CD4-positive, alpha-beta T cell (primary cell): ENCODE data around the gene PROCA1. TPM values are rescaled to one million over a fixed set of nuclear protein-coding genes. Genes with fewer than 3 reads are reported as not detected.
"Not testable (repeated sequence)": the region's sequence is repeated elsewhere in the genome, so short reads cannot be mapped to it uniquely, and the experiment has no call there.

Experiments
- ATAC-seq: fragments of 200-7000 bp; cut with Tn5 transposase; one replicate; pipeline ENCODE4 v1.10.0; 2022; ENCODE audit warnings: mild to moderate bottlenecking; ENCODE audit not compliant: poor library complexity
- CTCF ChIA-PET: fragments of 350-600 bp; sonication (Branson Sonifier 250); formaldehyde crosslinking; loops from one replicate; lab custom pipeline; 2021; ENCODE audit warnings: antibody characterized with exemption, inconsistent platforms; lab: Charles Lee
- POLR2A ChIA-PET: fragments of 350-600 bp; sonication (Branson Sonifier 250); formaldehyde crosslinking; loops from one replicate; lab custom pipeline; 2021; ENCODE audit warnings: antibody characterized with exemption, inconsistent platforms; lab: Charles Lee
- DNase-seq, 14 experiments: peaks; one replicate each; pipeline ENCODE4 v3.0.0-alpha.2; 2013 to 2020; ENCODE audit warnings: mixed read lengths in 2 of 14
- H3K27ac ChIP-seq, 2 donors: one replicate each; pipeline versions ENCODE4 v1.5.1 to v1.7.0; 2013; ENCODE audit warnings: low read length in 2 of 2, low read depth in 1 of 2, mild to moderate bottlenecking in 1 of 2
- H3K27me3 ChIP-seq, 2 experiments: 1 replicate in 1 of 2; 2 replicates in 1 of 2; pipeline versions ENCODE4 v1.6.1 to v1.7.0; 2013; ENCODE audit warnings: low read length in 2 of 2, control low read depth in 1 of 2, mild to moderate bottlenecking in 1 of 2, moderate library complexity in 1 of 2; ENCODE audit not compliant: insufficient read depth in 2 of 2, control insufficient read depth in 1 of 2
- H3K36me3 ChIP-seq: one replicate; pipeline ENCODE4 v1.6.1; 2013; ENCODE audit warnings: low read length, control low read depth; ENCODE audit not compliant: insufficient read depth
- H3K4me1 ChIP-seq: one replicate; pipeline ENCODE4 v1.6.1; 2013; ENCODE audit warnings: low read length, control low read depth; ENCODE audit not compliant: insufficient read depth
- H3K4me3 ChIP-seq: one replicate; pipeline ENCODE4 v1.5.1; 2013; ENCODE audit warnings: mild to moderate bottlenecking, low read length, moderate library complexity
- H3K9me3 ChIP-seq, 2 experiments: 1 replicate in 1 of 2; 2 replicates in 1 of 2; pipeline versions ENCODE4 v1.6.1 to v1.7.0; 2013; ENCODE audit warnings: low read length in 2 of 2, mild to moderate bottlenecking in 2 of 2, control low read depth in 1 of 2, moderate library complexity in 1 of 2; ENCODE audit not compliant: control insufficient read depth in 1 of 2, insufficient read depth in 1 of 2
- H3K27ac Mint-ChIP-seq: one replicate; pipeline ENCODE4 v1.8.0; 2020; ENCODE audit warnings: mixed read lengths
- H3K27me3 Mint-ChIP-seq: one replicate; pipeline ENCODE4 v1.8.0; 2021; ENCODE audit warnings: mixed read lengths
- H3K36me3 Mint-ChIP-seq: one replicate; pipeline ENCODE4 v1.8.0; 2021; ENCODE audit warnings: low read depth, mixed read lengths
- H3K4me1 Mint-ChIP-seq: one replicate; pipeline ENCODE4 v1.8.0; 2021; ENCODE audit warnings: low read depth, mixed read lengths
- H3K4me3 Mint-ChIP-seq: one replicate; pipeline ENCODE4 v1.8.0; 2020; ENCODE audit warnings: mild to moderate bottlenecking, mixed read lengths
- H3K9me3 Mint-ChIP-seq: one replicate; pipeline ENCODE4 v1.8.0; 2020; ENCODE audit warnings: mixed read lengths
- intact Hi-C, 2 experiments: fragments of 100-400 bp; cut with DNase I in 1 of 2; cut with micrococcal nuclease in 1 of 2; formaldehyde crosslinking; loops; one replicate each; pipeline versions ENCODE4 v1.15.1 to v1.9.0; 2023 to 2025; cut with DNase I, micrococcal nuclease
- total RNA-seq, 174 experiments: library from RNA in 2 of 174; stranded (reverse) in 2 of 174; gene quantifications; one replicate each; pipeline ENCODE4 v1.2.3 and lab custom pipeline; 2021 to 2026
- TF ChIP-seq, protein P1 (sequence below): fragments of 200-600 bp; IDR thresholded peaks from one replicate; pipeline ENCODE4 v1.8.0; 2022; ENCODE audit warnings: antibody characterized with exemption, mild to moderate bottlenecking

PROCA1 gene
- total RNA-seq, 2 experiments from 2014 or later, result 3.5 to 4.1 TPM

DNA sequence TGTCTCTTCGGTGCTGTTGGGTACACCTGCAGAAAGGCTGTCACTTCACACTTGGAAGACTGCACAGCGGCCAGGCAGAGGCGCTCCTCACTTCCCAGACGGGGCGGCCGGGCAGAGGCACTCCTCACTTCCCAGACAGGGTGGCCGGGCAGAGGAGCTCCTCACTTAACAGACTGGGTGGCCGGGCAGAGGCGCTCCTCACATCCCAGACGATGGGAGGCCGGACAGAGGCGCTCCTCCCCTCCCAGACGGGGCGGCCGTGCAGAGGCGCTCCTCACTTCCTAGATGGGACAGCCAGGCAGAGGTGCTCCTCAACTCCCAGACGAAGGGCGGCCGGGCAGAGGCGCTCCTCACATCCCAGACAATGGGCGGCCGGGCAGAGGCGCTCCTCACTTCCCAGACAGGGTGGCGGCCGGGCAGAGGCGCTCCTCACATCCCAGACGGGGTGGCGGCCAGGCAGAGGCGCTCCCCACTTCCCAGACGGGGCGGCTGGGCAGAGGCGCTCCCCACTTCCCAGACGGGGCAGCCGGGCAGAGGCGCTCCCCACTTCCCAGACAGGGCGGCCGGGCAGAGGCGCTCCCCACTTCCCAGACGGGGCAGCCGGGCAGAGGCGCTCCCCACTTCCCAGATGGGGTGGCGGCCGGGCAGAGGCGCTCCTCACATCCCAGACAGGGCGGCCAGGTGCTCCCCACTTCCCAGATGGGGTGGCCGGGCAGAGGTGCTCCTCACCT lies 52.8 kb downstream of the PROCA1 start:
- ATAC-seq, H3K27me3 ChIP-seq, H3K9me3 ChIP-seq, H3K4me3 Mint-ChIP-seq, DNase-seq, H3K27ac Mint-ChIP-seq, intact Hi-C loops, H3K27ac ChIP-seq, H3K4me3 ChIP-seq, POLR2A ChIA-PET, H3K9me3 Mint-ChIP-seq, H3K27me3 Mint-ChIP-seq: not testable (repeated sequence)
- CTCF ChIA-PET, result interaction anchor here (4.0 kb wide), 1 partner anchor 12 kb away, joined by 13 read pairs; no protein-coding TSS in a partner anchor
- H3K4me1 Mint-ChIP-seq, result peaks cover 52% of the 10 kb centered on the region
- H3K36me3 Mint-ChIP-seq, result peaks cover 63% of the 10 kb centered on the region
- Histone ChIP-seq H3K4me1 (peaks cover 26% of the 10 kb centered on the region), H3K36me3 (peaks cover 25% of the 10 kb centered on the region)

DNA sequence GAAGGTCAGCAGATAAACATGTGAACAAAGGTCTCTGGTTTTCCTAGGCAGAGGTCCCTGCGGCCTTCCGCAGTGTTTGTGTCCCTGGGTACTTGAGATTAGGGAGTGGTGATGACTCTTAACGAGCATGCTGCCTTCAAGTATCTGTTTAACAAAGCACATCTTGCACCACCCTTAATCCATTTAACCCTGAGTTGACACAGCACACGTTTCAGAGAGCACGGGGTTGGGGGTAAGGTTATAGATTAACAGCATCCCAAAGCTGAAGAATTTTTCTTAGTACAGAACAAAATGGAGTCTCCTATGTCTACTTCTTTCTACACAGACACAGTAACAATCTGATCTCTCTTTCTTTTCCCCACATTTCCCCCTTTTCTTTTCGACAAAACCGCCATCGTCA lies 53.3 kb downstream of the PROCA1 start:
- H3K27ac Mint-ChIP-seq, H3K4me3 Mint-ChIP-seq, H3K9me3 ChIP-seq, H3K4me3 ChIP-seq, H3K9me3 Mint-ChIP-seq, POLR2A ChIA-PET, H3K27me3 ChIP-seq, DNase-seq, intact Hi-C loops, H3K27ac ChIP-seq, H3K27me3 Mint-ChIP-seq, ATAC-seq: not testable (repeated sequence)
- Histone ChIP-seq H3K36me3 (peaks cover 25% of the 10 kb centered on the region), H3K4me1 (peaks cover 21% of the 10 kb centered on the region)
- CTCF ChIA-PET, result interaction anchor here (4.0 kb wide), 1 partner anchor 11 kb away, joined by 13 read pairs; no protein-coding TSS in a partner anchor
- Mint-ChIP-seq H3K4me1 (peaks cover 46% of the 10 kb centered on the region), H3K36me3 (peaks cover 66% of the 10 kb centered on the region)

- Mint-ChIP-seq H3K4me1 (peaks cover 46% of the 10 kb centered on the region), H3K9me3 (no peaks in the 10 kb centered on the region), H3K4me3 (peak overlapping the region; percentile 27), H3K27me3 (no peaks in the 10 kb centered on the region), H3K27ac (no peak overlapping the region), H3K36me3 (peaks cover 66% of the 10 kb centered on the region)
- peaks cover 17% of the 10 kb centered on the region for H3K4me1 ChIP-seq
- DNase-seq, result no peak
- ChIA-PET CTCF (interaction anchor here (4.0 kb wide), 1 partner anchor 11 kb away, joined by 13 read pairs; no protein-coding TSS in a partner anchor), POLR2A (no interaction called here)
- H3K27me3 ChIP-seq, result no peaks in the 10 kb centered on the region
- no peak overlapping the region for H3K27ac ChIP-seq
- no peak for ATAC-seq
- TF ChIP-seq, protein P1, sequence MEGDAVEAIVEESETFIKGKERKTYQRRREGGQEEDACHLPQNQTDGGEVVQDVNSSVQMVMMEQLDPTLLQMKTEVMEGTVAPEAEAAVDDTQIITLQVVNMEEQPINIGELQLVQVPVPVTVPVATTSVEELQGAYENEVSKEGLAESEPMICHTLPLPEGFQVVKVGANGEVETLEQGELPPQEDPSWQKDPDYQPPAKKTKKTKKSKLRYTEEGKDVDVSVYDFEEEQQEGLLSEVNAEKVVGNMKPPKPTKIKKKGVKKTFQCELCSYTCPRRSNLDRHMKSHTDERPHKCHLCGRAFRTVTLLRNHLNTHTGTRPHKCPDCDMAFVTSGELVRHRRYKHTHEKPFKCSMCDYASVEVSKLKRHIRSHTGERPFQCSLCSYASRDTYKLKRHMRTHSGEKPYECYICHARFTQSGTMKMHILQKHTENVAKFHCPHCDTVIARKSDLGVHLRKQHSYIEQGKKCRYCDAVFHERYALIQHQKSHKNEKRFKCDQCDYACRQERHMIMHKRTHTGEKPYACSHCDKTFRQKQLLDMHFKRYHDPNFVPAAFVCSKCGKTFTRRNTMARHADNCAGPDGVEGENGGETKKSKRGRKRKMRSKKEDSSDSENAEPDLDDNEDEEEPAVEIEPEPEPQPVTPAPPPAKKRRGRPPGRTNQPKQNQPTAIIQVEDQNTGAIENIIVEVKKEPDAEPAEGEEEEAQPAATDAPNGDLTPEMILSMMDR, result no peak
- no peak overlapping the region for H3K4me3 ChIP-seq
- intact Hi-C loops, result no loop called here
- H3K9me3 ChIP-seq, result no peaks in the 10 kb centered on the region
- H3K36me3 ChIP-seq, result peaks cover 31% of the 10 kb centered on the region
Observed at GRCh38 chr17:28657756-28658155, 53.9 kb downstream of the PROCA1 start.

DNA sequence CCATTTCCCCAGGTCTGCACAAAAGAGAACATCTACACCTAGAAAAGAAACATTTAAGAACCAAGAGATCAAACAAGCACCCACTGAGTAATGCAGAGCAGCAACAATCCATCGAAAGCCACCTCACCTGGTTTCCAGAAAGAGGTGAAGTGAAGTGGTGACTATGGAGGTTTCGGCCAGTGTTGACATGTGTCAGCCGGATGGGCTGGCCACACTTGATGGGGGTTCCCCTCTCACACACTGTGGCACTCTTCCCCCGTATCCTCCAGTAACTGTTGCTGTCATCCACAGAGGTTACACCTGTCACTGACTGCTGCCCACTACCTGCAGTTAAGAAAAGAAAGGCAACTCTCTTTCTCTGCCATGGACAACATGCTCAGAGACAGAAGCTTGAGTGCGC lies 56.5 kb downstream of the PROCA1 start:
- TF ChIP-seq, protein P1, result no peak
- H3K36me3 Mint-ChIP-seq, result peaks cover 58% of the 10 kb centered on the region
- POLR2A ChIA-PET, result interaction anchor here (0.8 kb wide), 1 partner anchor 8 kb away, joined by 4 read pairs; no protein-coding TSS in a partner anchor
- H3K4me3 Mint-ChIP-seq, result no peak overlapping the region
- DNase-seq, result no peak
- Histone ChIP-seq H3K4me1 (peaks cover 3% of the 10 kb centered on the region), H3K9me3 (no peaks in the 10 kb centered on the region), H3K27me3 (no peaks in the 10 kb centered on the region), H3K27ac (no peak overlapping the region), H3K36me3 (peaks cover 47% of the 10 kb centered on the region), H3K4me3 (no peak overlapping the region)
- ATAC-seq, result no peak
- H3K27ac Mint-ChIP-seq, result no peak overlapping the region
- peaks cover 20% of the 10 kb centered on the region for H3K4me1 Mint-ChIP-seq
- CTCF ChIA-PET, result interaction anchor here (4.0 kb wide), 1 partner anchor 8 kb away, joined by 13 read pairs; no protein-coding TSS in a partner anchor
- intact Hi-C loops, result no loop called here
- no peaks in the 10 kb centered on the region for H3K9me3 Mint-ChIP-seq
- H3K27me3 Mint-ChIP-seq, result no peaks in the 10 kb centered on the region

Other genes with a start within 250 kb of the PROCA1 start
- gene SLC13A2, start 238.2 kb downstream of the PROCA1 start, total RNA-seq, result not detected
- gene FOXN1, start 205.5 kb downstream of the PROCA1 start, total RNA-seq, result not detected
- 10 to 100 TPM; 77.1 to 83.9 TPM for gene UNC119, start 159.3 kb downstream of the PROCA1 start, total RNA-seq
- gene PIGS, start 140.4 kb downstream of the PROCA1 start, total RNA-seq, result 10 to 100 TPM; 73.8 to 76.4 TPM
- gene ALDOC, start 135.0 kb downstream of the PROCA1 start, total RNA-seq, result 10 to 100 TPM; 21.8 to 22.7 TPM
- 10 to 100 TPM; 15.4 to 17.0 TPM for gene SPAG5, start 112.9 kb downstream of the PROCA1 start, total RNA-seq
- 10 to 100 TPM; 13.7 to 14.8 TPM for gene RSKR, start 97.7 kb downstream of the PROCA1 start, total RNA-seq
- 100 to 1,000 TPM; 120 to 124 TPM for gene BLTP2, start 66.7 kb downstream of the PROCA1 start, total RNA-seq
- 10 to 100 TPM; 30.3 to 32.0 TPM for gene SDF2, start 50.0 kb downstream of the PROCA1 start, total RNA-seq
- 100 to 1,000 TPM; 149 to 151 TPM for gene SUPT6H, start 49.7 kb downstream of the PROCA1 start, total RNA-seq
- gene RAB34, start 6.0 kb upstream of the PROCA1 start, total RNA-seq, result 10 to 100 TPM; 20.7 to 21.3 TPM
- gene RPL23A, start 8.1 kb upstream of the PROCA1 start, total RNA-seq, result 1,000 to 10,000 TPM; 3,393 to 3,457 TPM
- gene TLCD1, start 14.3 kb upstream of the PROCA1 start, total RNA-seq, result under 1 TPM; 0.39 to 0.60 TPM
- gene NEK8, start 16.9 kb upstream of the PROCA1 start, total RNA-seq, result 1 to 10 TPM; 4.7 to 5.2 TPM
- gene TRAF4, start 32.1 kb upstream of the PROCA1 start, total RNA-seq, result 100 to 1,000 TPM; 411 to 416 TPM
- gene FAM222B, start 130.9 kb upstream of the PROCA1 start, total RNA-seq, result 10 to 100 TPM; 17.3 to 17.5 TPM
- 10 to 100 TPM; 15.6 to 16.8 TPM for gene ERAL1, start 143.1 kb upstream of the PROCA1 start, total RNA-seq
- 10 to 100 TPM; 79.7 to 85.1 TPM for gene FLOT2, start 185.8 kb upstream of the PROCA1 start, total RNA-seq
- gene DHRS13, start 191.2 kb upstream of the PROCA1 start, total RNA-seq, result 10 to 100 TPM; 33.5 to 34.3 TPM
- 100 to 1,000 TPM; 232 to 247 TPM for gene PHF12, start 239.6 kb upstream of the PROCA1 start, total RNA-seq